Epithelial cell of proximal tubule (primary cell): Measurements from ENCODE around the gene PCDH7. TPM values are rescaled to one million over a fixed set of nuclear protein-coding genes. Genes with fewer than 3 reads are reported as not detected.

Experiments
- DNase-seq: peaks from one replicate; pipeline ENCODE4 v3.0.0-alpha.2; 2011; ENCODE audit warnings: low read depth
- H3K4me3 ChIP-seq: 2 replicates; pipeline ENCODE4 v1.5.1; 2011; ENCODE audit warnings: low read depth, mild to moderate bottlenecking, low read length
- total RNA-seq: library from RNA; depleted of rRNA; stranded (reverse); fragments of >200 nt; gene quantifications from 2 replicates; pipeline ENCODE4 v1.2.3, GENCODE V29; 2015
- TF ChIP-seq, protein P1 (sequence below): conservative IDR thresholded peaks from 2 replicates; pipeline ENCODE4 v1.5.1; 2012; ENCODE audit warnings: low read depth, mild to moderate bottlenecking, low read length

The PCDH7 gene
- total RNA-seq, 1 donor from 2014 or later, result 1.9 TPM

DNA sequence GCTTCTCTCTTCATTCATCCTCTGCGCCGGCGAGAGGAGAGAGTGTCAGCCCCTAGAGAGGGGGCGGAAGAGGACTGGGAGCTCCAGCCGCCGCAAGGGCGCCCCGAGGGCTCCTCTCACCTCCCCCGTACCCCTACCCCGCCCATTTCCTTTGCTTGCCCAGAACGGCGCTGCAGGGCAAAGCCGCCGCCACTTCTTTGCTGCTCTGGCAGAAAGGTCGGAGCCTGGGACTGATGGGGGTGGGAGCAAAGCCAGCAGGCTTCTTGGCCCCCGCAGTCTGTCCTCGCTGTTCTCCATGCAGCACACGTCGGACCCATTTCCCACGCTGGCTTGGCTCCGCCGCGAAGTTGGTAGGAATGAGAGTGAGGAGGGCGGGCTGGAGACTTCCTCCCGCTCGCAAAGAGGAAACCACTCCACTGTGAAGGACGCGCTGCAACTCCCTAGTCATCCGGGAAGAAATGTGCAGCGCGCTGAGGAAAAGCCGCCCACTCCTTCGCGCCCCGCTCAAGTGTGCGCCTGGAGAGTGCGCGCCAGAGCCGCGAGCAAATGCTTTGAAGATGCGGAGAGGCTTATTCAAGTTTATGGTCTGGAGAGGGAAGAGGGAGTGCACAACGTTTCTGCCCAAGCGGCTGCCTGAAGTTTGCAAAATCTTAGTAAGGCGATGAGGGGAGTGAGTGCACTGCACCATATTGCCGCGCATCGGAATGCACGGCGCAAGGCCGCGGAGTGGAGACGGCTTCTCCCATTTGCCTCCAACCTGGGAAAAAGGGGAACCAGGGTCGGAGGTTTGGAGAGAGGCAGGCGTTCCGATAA, 2.8 kb upstream of the PCDH7 start:
- DNase-seq, result no peak
- peak overlapping the region; percentile 55 for H3K4me3 ChIP-seq
- TF ChIP-seq, protein P1, sequence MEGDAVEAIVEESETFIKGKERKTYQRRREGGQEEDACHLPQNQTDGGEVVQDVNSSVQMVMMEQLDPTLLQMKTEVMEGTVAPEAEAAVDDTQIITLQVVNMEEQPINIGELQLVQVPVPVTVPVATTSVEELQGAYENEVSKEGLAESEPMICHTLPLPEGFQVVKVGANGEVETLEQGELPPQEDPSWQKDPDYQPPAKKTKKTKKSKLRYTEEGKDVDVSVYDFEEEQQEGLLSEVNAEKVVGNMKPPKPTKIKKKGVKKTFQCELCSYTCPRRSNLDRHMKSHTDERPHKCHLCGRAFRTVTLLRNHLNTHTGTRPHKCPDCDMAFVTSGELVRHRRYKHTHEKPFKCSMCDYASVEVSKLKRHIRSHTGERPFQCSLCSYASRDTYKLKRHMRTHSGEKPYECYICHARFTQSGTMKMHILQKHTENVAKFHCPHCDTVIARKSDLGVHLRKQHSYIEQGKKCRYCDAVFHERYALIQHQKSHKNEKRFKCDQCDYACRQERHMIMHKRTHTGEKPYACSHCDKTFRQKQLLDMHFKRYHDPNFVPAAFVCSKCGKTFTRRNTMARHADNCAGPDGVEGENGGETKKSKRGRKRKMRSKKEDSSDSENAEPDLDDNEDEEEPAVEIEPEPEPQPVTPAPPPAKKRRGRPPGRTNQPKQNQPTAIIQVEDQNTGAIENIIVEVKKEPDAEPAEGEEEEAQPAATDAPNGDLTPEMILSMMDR, result no peak

DNA sequence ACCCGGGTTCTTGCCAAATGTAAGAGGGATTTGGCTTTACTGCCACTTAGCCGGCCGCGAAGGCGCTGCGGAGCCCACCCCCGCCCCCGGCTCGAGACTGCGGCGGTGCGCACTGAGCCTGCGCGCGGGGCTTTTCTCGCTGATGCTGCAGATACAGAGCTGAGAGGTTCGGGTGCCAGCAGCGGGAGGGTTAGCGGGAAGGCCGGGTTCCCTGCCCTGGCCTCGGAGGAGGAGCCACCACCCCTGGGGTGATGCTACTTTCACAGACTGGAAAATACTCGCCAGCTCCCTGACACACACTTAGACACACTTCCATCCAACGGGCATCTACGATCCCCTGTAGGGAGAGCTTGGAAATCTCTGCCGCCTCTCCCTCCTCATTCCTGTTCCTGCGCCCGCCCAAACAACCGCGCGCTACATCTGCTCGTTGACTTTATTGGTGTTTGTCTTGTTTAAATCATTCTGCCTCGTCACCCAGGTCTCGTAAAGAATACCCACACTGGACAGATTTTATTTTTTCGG, 2.1 kb upstream of the PCDH7 start:
- TF ChIP-seq, protein P1, result no peak
- DNase-seq, result no peak
- peak overlapping the region; percentile 55 for H3K4me3 ChIP-seq

DNA sequence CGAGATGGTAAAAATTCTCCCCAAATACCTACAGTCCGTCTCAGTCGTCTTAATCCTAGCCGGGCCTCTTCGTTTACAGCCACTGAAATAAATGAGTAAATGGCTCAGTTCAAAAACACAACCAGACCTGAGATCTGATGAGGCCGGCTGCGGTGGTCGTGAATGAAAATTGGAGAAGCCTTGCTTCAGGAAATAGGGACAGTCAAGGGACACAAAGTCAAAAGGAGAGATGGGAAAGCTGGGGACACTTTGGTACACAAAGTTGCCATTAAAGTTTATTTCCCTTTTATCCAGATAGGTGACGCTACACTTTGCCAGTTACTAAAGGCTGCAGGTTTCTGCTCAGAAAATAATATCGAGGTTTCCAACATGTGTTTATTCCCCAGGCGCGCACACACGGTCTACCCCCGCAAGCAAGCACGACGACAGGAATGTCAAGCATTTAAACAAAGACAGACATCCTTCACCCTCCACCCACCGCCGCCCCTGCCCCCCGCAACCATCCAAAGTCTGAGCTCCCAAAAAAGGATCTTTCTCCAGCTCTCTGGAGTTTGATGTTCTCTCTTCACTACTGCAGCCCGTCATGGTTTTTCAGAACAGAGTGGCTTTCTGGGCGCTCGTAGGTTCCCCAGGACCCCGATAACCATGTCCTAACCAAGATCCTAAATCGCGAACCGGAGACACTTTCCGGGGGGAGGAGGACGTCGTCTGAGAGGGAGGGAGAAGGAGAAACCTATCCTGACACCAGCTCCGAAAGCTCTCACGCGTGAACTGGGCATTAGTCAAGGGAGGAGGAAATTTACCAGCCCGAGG, 1.3 kb upstream of the PCDH7 start:
- DNase-seq, result no peak

DNA sequence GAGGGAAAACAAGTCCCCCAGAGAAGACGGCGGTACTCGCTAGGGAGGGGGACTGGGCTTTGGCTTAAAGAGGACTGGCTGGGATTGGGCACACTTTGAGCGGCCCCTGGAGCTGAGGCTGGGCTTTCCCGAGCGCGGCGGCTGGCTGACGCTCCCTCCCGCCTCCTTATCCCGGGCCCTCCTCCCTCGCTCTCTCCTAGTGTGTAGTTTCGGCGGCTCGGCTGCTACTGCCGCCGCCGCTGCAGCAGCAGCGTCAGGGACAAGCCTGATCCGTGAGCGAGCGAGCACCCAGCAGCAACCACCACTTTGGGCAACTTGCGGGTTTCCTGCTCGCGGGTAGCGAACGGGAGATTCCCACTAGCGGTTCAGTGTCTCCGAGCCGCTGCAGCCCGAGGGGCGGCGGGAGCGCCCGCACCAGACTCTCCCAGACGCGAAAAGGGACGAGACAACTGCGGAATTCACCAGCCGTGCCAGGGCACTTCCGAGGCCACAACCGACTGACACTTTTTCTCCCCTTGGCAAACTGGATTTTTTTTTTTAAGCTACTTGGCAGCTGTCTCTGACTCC, 632 bp upstream of the PCDH7 start:
- no peak for DNase-seq
- peak overlapping the region; percentile 47 for H3K4me3 ChIP-seq
- TF ChIP-seq, protein P1, result no peak

More for the DNA sequence above, 1.3 kb upstream of the PCDH7 start:
- peak overlapping the region; percentile 47 for H3K4me3 ChIP-seq
- TF ChIP-seq, protein P1, result no peak

DNA sequence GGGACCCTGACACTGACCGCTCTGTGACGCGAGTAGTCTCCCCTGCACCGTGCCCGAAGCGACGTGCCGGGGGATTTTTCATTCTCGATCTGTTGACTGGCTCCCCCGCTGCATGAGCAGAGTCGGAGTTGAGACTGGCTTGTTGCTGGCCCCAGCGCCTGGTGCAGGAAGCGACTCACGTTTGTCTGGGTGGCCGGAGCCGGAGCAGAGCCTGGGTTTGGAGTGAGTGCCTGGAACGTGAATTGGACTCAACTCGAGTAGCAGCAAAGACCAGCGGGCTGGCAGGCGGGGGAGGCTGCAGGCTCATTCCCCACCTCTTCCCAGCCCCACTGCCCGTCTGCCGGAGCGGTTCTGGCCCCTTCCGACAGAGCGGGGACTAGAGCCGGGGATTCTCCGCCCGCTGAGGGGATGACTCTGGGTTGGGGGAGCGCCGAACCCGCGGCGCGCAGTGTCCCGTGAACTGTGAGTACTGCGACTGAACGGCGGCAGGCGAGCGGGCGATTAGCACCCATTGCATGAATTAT, 554 bp downstream of the PCDH7 start:
- TF ChIP-seq, protein P1, result no peak
- no peak for DNase-seq
- H3K4me3 ChIP-seq, result peak overlapping the region; percentile 47

DNA sequence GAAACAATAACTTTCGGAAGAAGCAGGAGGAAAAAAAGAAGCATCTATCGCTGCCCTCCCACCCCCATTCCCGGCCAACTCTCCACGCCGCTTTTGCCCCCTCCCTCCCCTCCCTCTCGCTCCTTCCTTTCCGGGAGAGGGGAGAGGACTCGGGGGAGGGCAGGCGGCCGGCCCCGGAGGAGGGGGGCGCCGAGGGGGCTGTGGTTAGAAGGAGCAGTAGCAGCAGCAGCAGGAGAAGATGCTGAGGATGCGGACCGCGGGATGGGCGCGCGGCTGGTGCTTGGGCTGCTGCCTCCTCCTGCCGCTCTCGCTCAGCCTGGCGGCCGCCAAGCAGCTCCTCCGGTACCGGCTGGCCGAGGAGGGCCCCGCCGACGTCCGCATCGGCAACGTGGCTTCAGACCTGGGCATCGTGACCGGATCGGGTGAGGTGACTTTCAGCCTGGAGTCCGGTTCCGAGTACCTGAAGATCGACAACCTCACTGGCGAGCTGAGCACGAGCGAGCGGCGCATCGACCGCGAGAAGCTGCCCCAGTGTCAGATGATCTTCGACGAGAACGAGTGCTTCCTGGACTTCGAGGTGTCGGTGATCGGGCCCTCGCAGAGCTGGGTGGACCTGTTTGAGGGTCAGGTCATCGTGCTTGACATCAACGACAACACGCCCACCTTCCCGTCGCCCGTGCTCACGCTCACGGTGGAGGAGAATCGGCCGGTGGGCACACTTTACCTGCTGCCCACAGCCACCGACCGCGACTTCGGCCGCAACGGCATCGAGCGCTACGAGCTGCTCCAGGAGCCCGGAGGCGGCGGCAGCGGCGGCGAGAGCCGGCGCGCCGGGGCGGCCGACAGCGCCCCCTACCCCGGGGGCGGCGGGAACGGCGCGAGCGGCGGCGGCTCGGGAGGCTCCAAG, 1.3 kb downstream of the PCDH7 start:
- peak overlapping the region; percentile 47 for H3K4me3 ChIP-seq
- TF ChIP-seq, protein P1, result peak; percentile 4
- no peak for DNase-seq
